ENCODE data around the gene KCNIP1. TPM values are rescaled to one million over a fixed set of nuclear protein-coding genes. Genes with fewer than 3 reads are reported as not detected.

Gene KCNIP1
- total RNA-seq, 1 experiment from 2014 or later = not detected

DNA sequence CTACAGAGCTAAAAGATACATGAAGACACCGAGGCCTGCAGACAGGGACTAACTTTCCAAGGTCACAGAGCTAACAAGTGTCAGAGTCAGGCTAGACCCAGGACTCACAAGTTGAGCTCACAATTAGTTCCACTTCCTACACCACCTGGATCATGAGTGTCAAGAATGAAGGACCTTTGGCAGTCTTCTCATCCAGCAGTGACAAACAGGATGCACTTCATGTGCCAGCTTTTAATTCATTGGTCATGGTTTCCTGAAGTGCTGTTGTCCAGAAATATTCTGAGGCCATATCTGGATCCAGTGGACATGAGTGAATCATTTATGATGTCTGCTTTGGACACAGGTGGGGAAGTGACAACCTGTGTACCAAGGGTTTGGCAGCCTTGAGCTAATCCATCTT, 77.4 kb downstream of the KCNIP1 start:
- ChIA-PET POLR2A (no interaction called here), RAD21 (ENCODE audit: low non-redundant PET in 1 of 2, low total read pairs in 2 of 2, uncharacterized antibody in 2 of 2, unreplicated experiment in 2 of 2) (no interaction called here), CTCF (no interaction called here)
- Histone ChIP-seq H3K4me1 (ENCODE audit: control insufficient read depth in 1 of 2, insufficient read depth in 2 of 2, low read length in 2 of 2) (no peaks in the 10 kb centered on the region), H3K9me2 (ENCODE audit: insufficient read depth) (no peaks in the 10 kb centered on the region), H3K9ac (ENCODE audit: low read length) (no peak overlapping the region), H2AFZ (ENCODE audit: low read depth, low read length, poor library complexity, severe bottlenecking) (no peak overlapping the region), H3K9me3 (ENCODE audit: control insufficient read depth in 1 of 2, insufficient read depth in 1 of 2, low read depth in 1 of 2, low read length in 2 of 2) (peaks cover 0 to 7% of the 10 kb centered on the region in 2 experiments; a peak in 1 of 4 replicates), H3K4me2 (ENCODE audit: low read length) (no peak overlapping the region), H4K20me1 (ENCODE audit: insufficient read depth) (no peaks in the 10 kb centered on the region), H3K27ac (ENCODE audit: low read depth, low read length) (no peak overlapping the region), H3K4me3 (replicated peaks in 1 of 2; ENCODE audit: low read depth in 1 of 2, low read length in 2 of 2) (no peak overlapping the region), H3K27me3 (ENCODE audit: insufficient read depth, low read length) (peaks cover 6% of the 10 kb centered on the region; the same call in 1 of the 2 replicates), H3K79me2 (ENCODE audit: insufficient read depth, low read length) (no peaks in the 10 kb centered on the region), H3K36me3 (ENCODE audit: control insufficient read depth in 1 of 2, insufficient read depth in 2 of 2, low read length in 2 of 2) (no peaks in the 10 kb centered on the region)
- intact Hi-C loops (cut with micrococcal nuclease) = no loop called here
- DNase-seq (ENCODE audit: low read depth, low spot score) (no peak), ATAC-seq (no peak)
- BruUV-seq (replicated peaks) = no TSS peak
- TF ChIP-seq ZNF274 (IDR thresholded peaks at IDR 0.05; ENCODE audit: low read depth, low read length) (no peak), FOSL1 (IDR thresholded peaks at IDR 0.05; ENCODE audit: low read depth) (no peak), TCF7L2 (IDR thresholded peaks at IDR 0.05; ENCODE audit: borderline replicate concordance, extremely low read depth, insufficient read depth, insufficient read length) (no peak), POLR2AphosphoS5 (IDR thresholded peaks at IDR 0.05; ENCODE audit: low read depth, low read length) (no peak), CEBPB (IDR thresholded peaks at IDR 0.05; ENCODE audit: low read depth) (no peak), RAD21 (IDR thresholded peaks at IDR 0.05; ENCODE audit: low read depth) (no peak), SP1 (IDR thresholded peaks at IDR 0.05; ENCODE audit: low read depth) (no peak), SIN3A (IDR thresholded peaks at IDR 0.05; ENCODE audit: low read depth) (no peak), ZFX (IDR thresholded peaks at IDR 0.05) (no peak), SRF (IDR thresholded peaks at IDR 0.05; ENCODE audit: low read depth) (no peak), POLR2A (IDR thresholded peaks at IDR 0.05; ENCODE audit: borderline replicate concordance, extremely low read depth, insufficient read depth, insufficient read length) (no peak), ATF3 (IDR thresholded peaks at IDR 0.05) (no peak), EZH2 (IDR thresholded peaks at IDR 0.05) (no peak), EZH2phosphoT487 (IDR thresholded peaks at IDR 0.05; ENCODE audit: borderline replicate concordance) (no peak), CTCF (IDR thresholded peaks at IDR 0.05 in 2 of 3, conservative IDR thresholded peaks at IDR 0.05 in 1 of 3; ENCODE audit: borderline replicate concordance in 1 of 3, insufficient read depth in 1 of 3, low read depth in 2 of 3, low read length in 2 of 3) (no peak), JUND (IDR thresholded peaks at IDR 0.05) (no peak), YY1 (IDR thresholded peaks at IDR 0.05; ENCODE audit: extremely low read depth, insufficient replicate concordance, low read depth, low read length) (no peak)
- TF ChIP-seq, protein P1, sequence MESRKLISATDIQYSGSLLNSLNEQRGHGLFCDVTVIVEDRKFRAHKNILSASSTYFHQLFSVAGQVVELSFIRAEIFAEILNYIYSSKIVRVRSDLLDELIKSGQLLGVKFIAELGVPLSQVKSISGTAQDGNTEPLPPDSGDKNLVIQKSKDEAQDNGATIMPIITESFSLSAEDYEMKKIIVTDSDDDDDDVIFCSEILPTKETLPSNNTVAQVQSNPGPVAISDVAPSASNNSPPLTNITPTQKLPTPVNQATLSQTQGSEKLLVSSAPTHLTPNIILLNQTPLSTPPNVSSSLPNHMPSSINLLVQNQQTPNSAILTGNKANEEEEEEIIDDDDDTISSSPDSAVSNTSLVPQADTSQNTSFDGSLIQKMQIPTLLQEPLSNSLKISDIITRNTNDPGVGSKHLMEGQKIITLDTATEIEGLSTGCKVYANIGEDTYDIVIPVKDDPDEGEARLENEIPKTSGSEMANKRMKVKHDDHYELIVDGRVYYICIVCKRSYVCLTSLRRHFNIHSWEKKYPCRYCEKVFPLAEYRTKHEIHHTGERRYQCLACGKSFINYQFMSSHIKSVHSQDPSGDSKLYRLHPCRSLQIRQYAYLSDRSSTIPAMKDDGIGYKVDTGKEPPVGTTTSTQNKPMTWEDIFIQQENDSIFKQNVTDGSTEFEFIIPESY (IDR thresholded peaks at IDR 0.05; ENCODE audit: extremely low read depth, insufficient replicate concordance, low read length) = no peak
- TF ChIP-seq, protein P2, sequence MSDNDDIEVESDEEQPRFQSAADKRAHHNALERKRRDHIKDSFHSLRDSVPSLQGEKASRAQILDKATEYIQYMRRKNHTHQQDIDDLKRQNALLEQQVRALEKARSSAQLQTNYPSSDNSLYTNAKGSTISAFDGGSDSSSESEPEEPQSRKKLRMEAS (IDR thresholded peaks at IDR 0.05) = no peak
